GM12892 (cell line): ENCODE data around the gene ATP13A1.

Experiments used
- DNase-seq: peaks from one replicate; pipeline ENCODE4 v3.0.0; 2011; ENCODE audit not compliant: insufficient read length
- FAIRE-seq: peaks from 2 replicates; lab custom pipeline; 2011; peaks lifted over from hg19 to GRCh38; lab: Jason Lieb, UNC
- POLR2A ChIP-seq: IDR thresholded peaks from 2 replicates; pipeline ENCODE4 v1.6.1; 2011; ENCODE audit warnings: low read depth, low read length, control low read depth
- POLR2AphosphoS5 ChIP-seq: IDR thresholded peaks from 2 replicates; pipeline ENCODE4 v1.6.1; 2011; ENCODE audit warnings: low read depth, low read length, control low read depth
- TAF1 ChIP-seq: IDR thresholded peaks from 2 replicates; pipeline ENCODE4 v1.6.1; 2011; ENCODE audit warnings: low read depth, mild to moderate bottlenecking, control low read depth, low read length, borderline replicate concordance

Gene ATP13A1

GRCh38 chr19:19634516-19635312 lies 28.8 kb downstream of the ATP13A1 start:
- FAIRE-seq (no peak), DNase-seq (no peak)
- TF ChIP-seq POLR2A: 0 out of 2 replicates have a peak, but pooled peaks have one; percentile 11
- no peak for TF ChIP-seq POLR2AphosphoS5
- no peak for TF ChIP-seq TAF1

GRCh38 chr19:19633711-19634515 lies 29.6 kb downstream of the ATP13A1 start:
- DNase-seq (no peak), FAIRE-seq (no peak)
- TF ChIP-seq TAF1: no peak
- no peak for TF ChIP-seq POLR2A
- TF ChIP-seq POLR2AphosphoS5: no peak

GRCh38 chr19:19632661-19633060 lies 30.8 kb downstream of the ATP13A1 start:
- DNase-seq (no peak), FAIRE-seq (no peak)
- TF ChIP-seq POLR2AphosphoS5 (no peak), POLR2A (no peak), TAF1 (no peak)

GRCh38 chr19:19631346-19631745 lies 32.1 kb downstream of the ATP13A1 start:
- TF ChIP-seq POLR2A (no peak), POLR2AphosphoS5 (no peak), TAF1 (no peak)
- no peak for FAIRE-seq
- no peak for DNase-seq

GRCh38 chr19:19630426-19630825 lies 33.0 kb downstream of the ATP13A1 start:
- TF ChIP-seq POLR2AphosphoS5: 0 out of 2 replicates have a peak, but pooled peaks have one; percentile 15
- no peak for TF ChIP-seq TAF1
- FAIRE-seq (no peak), DNase-seq (no peak)

- FAIRE-seq (no peak), DNase-seq (no peak)
Observed at GRCh38 chr19:19630062-19630414, 33.4 kb downstream of the ATP13A1 start.

GRCh38 chr19:19628501-19629134 lies 34.9 kb downstream of the ATP13A1 start:
- DNase-seq (no peak), FAIRE-seq (no peak)
- TF ChIP-seq POLR2AphosphoS5: no peak
- 0 out of 2 replicates have a peak, but pooled peaks have one; percentile 46 for TF ChIP-seq POLR2A

More at GRCh38 chr19:19630062-19630414, 33.4 kb downstream of the ATP13A1 start:
- TF ChIP-seq POLR2AphosphoS5 (no peak), TAF1 (no peak), POLR2A (no peak)

- DNase-seq (peak; percentile 97), FAIRE-seq (peak; percentile 88)
- peak; percentile 55 for TF ChIP-seq POLR2A
- no peak for TF ChIP-seq TAF1
- TF ChIP-seq POLR2AphosphoS5: peak; percentile 60
Observed at GRCh38 chr19:19627621-19628500, 35.6 kb downstream of the ATP13A1 start, which contains the start of gene LPAR2. Gene LPAR2, minus strand, starts transcription at chr19:19628220. Its CDS starts 945 bp downstream, at chr19:19627275.

- TF ChIP-seq POLR2A (peak; percentile 8; the same call in 1 of the 2 replicates), TAF1 (no peak)
- DNase-seq: no peak
- no peak for FAIRE-seq
Observed at GRCh38 chr19:19626516-19627472, 36.7 kb downstream of the ATP13A1 start.

GRCh38 chr19:19624032-19624570 lies 39.4 kb downstream of the ATP13A1 start:
- TF ChIP-seq TAF1 (no peak), POLR2AphosphoS5 (no peak), POLR2A (no peak)
- FAIRE-seq: no peak
- DNase-seq: no peak
